ENCODE data around the gene UFM1.

DNA sequence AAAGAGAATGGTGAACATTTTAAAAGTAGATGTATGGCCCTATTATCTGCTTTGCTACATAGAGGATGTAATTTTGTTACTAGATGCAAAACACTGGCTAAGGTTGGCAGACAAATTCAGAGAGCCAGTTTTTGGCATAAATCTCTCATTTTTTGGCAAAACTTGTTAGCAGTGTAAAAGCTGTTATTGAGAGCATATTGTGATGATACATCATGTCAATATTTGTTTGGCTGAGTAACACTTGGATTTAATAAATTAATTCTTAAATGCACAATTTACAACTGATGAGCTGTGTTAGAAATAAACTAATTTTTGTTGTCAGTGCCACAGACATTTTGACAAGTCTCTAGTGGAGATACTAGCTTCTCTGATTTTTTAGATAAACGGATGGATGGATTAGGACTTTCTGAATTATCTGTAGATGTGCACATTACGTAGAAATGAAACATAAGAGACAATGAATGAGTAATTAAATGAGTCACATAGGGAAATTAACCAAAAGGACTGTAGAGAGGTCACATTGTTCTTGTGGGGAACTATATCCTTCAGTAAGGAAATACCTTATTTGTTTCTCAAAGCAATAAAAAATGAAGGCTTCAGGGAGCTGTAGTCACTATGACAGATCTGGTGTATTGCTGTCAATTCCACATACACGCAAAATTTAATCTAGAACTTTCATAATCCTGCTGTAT lies 17.4 kb downstream of the UFM1 start:
- TF ChIP-seq FOXA1 (IDR thresholded peaks at IDR 0.05) (no peak), FOXA1 (CRISPR knock-in tag; IDR thresholded peaks at IDR 0.05) (no peak), ZBTB8A (CRISPR knock-in tag; IDR thresholded peaks at IDR 0.05; ENCODE audit: borderline replicate concordance, low read depth) (no peak), ZNF615 (CRISPR knock-in tag; IDR thresholded peaks at IDR 0.05; ENCODE audit: borderline replicate concordance) (no peak), CHD2 (IDR thresholded peaks at IDR 0.05; ENCODE audit: low read depth, low read length) (no peak), HIVEP1 (CRISPR knock-in tag; IDR thresholded peaks at IDR 0.05) (no peak), POLR2A (IDR thresholded peaks at IDR 0.05; ENCODE audit: insufficient read depth in 1 of 2, low read depth in 2 of 2, low read length in 2 of 2) (no peak)
- TF ChIP-seq, protein P1, sequence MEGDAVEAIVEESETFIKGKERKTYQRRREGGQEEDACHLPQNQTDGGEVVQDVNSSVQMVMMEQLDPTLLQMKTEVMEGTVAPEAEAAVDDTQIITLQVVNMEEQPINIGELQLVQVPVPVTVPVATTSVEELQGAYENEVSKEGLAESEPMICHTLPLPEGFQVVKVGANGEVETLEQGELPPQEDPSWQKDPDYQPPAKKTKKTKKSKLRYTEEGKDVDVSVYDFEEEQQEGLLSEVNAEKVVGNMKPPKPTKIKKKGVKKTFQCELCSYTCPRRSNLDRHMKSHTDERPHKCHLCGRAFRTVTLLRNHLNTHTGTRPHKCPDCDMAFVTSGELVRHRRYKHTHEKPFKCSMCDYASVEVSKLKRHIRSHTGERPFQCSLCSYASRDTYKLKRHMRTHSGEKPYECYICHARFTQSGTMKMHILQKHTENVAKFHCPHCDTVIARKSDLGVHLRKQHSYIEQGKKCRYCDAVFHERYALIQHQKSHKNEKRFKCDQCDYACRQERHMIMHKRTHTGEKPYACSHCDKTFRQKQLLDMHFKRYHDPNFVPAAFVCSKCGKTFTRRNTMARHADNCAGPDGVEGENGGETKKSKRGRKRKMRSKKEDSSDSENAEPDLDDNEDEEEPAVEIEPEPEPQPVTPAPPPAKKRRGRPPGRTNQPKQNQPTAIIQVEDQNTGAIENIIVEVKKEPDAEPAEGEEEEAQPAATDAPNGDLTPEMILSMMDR (CRISPR knock-in tag; IDR thresholded peaks at IDR 0.05): no peak
- TF ChIP-seq, protein P2, sequence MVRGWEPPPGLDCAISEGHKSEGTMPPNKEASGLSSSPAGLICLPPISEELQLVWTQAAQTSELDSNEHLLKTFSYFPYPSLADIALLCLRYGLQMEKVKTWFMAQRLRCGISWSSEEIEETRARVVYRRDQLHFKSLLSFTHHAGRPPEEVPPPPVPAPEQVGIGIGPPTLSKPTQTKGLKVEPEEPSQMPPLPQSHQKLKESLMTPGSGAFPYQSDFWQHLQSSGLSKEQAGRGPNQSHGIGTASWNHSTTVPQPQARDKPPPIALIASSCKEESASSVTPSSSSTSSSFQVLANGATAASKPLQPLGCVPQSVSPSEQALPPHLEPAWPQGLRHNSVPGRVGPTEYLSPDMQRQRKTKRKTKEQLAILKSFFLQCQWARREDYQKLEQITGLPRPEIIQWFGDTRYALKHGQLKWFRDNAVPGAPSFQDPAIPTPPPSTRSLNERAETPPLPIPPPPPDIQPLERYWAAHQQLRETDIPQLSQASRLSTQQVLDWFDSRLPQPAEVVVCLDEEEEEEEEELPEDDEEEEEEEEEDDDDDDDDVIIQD (CRISPR knock-in tag; IDR thresholded peaks at IDR 0.05; ENCODE audit: low read depth): no peak

Data from HepG2 (cell line).